ENCODE results near the gene LRPAP1. TPM values are rescaled to one million over a fixed set of nuclear protein-coding genes. Genes with fewer than 3 reads are reported as not detected.

The LRPAP1 gene
- total RNA-seq, 1 experiment from 2014 or later: 156 TPM

- no peak for DNase-seq (ENCODE audit: low read depth)
Measured at GRCh38 chr4:3473996-3474765, 58.0 kb downstream of the LRPAP1 start.

DNA sequence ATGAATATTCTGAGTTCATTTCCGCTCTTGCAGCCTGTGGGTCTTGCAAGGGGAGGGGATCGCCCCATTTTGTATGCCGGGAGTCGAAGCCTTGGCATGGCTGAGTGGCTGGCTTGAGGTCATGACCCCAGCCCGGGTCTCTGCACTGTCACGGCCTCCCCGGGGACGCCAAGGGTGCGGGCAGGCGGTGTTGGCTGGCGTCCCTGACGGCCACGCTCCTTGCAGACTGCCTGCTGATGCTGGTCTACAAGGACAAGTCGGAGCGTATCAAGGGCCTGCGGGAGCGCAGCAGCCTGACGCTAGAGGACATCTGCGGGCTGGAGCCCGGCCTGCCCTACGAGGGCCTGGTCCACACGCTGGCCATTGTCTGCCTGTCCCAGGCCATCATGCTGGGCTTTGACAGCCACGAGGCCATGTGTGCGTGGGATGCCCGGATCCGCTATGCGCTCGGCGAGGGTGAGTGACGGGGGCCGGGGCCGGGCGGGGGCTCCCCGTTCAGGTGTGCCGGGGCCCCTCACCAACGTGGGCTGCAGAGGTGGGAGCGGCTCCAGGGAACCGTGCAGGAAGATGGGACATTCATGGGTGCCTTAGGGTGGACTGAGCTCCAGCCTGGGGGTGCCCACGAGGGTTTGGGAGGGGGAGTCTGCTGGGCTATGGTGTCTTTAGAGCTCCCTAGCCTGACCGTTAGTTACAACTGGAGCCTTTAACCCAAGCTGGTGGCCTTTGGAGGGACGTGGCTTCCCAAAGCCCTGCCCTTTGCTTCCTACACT, 58.9 kb downstream of the LRPAP1 start:
- no peak for DNase-seq (ENCODE audit: low read depth)

GRCh38 chr4:3472411-3473141, 59.6 kb downstream of the LRPAP1 start:
- DNase-seq (ENCODE audit: low read depth): no peak

- DNase-seq (ENCODE audit: low read depth): no peak
Measured at GRCh38 chr4:3471886-3472285, 60.3 kb downstream of the LRPAP1 start.

DNA sequence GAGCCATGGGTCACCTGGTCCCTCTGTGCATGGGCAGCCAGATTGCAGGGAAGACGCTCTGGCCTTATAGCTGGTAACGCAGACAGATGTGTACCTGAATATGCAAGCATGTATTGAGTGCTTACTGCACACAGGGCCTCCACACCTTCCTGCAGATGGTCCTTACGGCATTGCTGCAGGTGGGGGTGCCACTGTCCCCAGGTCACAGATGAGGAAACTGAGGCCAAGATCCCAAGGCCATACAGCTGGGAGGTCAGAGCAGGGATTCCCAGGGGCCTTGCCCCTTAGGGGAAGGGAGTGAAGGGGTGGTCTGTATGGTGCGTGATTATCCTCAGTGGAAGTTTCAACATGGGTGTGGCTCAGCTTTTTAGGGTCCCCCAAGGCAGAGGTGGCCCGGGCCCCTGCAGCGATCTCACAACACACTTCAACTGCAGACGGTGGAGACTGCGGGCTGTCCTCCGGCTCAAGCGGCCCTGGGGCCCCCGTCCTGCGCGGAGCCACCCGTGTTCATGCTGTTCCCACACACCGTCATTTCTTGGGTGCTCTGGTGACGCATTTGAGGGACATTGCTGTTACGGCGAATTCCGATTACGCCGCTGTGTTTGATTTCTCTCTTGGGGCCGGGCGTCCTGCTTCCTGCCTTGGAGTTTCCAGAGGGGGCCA, 61.0 kb downstream of the LRPAP1 start:
- no peak for DNase-seq (ENCODE audit: low read depth)

- peak; percentile 31 for DNase-seq (ENCODE audit: low read depth)
Measured at GRCh38 chr4:3470244-3471097, 61.8 kb downstream of the LRPAP1 start.

DNA sequence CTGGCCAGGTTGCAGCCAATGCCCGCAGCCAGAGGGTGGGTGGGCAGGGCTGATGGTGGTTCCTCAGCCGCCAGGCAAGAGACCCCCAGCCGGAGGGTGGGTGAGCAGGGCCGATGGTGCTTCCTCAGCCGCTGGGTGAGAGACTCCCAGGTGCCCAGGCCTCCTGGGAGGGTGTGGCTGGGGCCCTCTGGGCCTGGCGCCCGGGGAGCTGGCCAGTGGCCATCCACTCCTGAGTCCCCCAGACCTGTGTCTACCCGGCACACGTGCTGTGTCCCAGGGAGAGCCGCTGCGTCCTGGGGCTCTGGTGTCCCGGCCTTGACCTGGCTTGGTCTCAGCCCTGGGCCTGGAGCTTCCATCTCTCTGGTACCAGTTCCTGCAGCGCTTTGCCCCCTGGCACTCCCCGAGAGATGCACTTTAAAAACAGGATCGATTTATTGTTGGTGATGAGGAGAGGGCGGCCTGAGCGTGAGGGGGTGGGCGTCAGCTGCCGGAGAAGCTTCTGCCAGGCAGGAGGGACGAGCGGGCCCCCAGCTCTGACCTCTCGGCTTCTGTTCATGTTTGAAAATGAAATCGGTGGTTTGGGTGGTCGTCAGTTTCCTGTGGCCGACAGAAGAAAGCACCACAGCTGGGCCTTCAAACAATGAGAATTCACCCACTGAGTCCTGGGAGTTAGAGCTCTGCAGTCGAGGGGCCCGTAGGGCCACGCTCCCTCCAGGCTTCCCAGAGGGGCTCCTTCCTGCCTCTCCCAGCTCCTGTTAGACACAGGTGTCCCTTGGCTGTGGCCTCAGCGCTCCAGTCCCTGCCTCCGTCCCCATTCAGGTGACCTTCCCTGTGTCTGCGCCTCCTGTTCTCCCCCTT, 62.6 kb downstream of the LRPAP1 start:
- no peak for DNase-seq (ENCODE audit: low read depth)

DNA sequence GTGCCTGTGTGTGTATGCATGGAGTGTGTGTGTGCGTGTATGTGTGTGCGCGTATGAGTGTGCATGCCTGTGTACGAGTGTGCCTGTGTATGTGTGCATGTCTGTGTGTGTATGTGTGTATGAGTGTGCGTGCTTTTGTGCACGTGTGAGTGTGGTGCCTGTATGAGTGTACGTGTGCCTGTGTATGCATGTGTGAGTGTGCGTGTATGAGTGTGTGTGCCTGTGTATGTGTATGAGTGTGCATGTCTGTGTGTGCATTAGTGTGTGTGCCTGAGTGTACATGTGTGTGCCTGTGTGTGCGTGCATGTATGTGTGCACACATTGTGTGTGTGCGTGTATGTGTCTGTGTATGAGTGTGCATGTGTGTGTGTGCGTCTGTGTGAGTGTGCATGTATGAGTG, 63.4 kb downstream of the LRPAP1 start:
- no peak for DNase-seq (ENCODE audit: low read depth)

DNA sequence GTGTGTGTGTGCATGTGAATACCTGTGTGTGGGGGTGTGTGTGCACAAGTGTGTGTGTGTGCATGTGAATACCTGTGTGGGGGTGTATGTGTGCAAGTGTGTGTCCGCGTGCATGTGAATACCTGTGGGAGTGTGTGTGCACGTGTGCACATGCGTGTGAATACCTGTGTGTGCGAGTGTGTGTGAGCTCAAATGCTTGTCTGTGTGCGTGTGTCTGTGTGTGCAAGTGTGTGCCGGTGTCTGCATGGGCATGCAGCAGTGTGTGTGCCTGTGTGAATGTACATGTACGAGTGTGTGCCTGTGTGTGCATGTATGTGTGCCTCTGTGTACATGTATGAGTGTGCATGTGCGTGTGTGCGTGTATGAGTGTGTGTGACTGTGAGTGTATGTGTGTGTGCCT, 64.1 kb downstream of the LRPAP1 start:
- DNase-seq (ENCODE audit: low read depth): no peak

DNA sequence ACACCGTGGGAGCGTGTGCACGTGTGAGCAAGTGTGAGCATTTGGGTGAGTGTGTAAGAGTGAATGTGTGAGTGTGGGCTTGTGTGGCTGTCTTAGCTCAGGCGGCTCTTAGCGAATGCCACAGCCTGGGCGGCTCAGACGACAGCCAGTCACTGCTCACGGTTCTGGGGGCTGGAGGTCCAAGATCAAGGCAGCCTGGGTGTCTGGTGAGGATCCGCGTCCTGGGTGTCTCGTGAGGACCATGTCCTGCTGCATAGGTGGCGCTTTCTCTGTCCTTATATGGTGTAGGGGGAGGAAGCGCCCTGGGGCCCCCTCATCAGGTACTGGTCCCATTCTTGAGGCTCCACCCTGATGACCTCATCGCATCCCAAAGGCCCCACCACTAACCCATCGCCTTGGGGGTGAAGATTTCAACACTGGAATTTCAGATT, 64.6 kb downstream of the LRPAP1 start:
- DNase-seq (ENCODE audit: low read depth): no peak

DNA sequence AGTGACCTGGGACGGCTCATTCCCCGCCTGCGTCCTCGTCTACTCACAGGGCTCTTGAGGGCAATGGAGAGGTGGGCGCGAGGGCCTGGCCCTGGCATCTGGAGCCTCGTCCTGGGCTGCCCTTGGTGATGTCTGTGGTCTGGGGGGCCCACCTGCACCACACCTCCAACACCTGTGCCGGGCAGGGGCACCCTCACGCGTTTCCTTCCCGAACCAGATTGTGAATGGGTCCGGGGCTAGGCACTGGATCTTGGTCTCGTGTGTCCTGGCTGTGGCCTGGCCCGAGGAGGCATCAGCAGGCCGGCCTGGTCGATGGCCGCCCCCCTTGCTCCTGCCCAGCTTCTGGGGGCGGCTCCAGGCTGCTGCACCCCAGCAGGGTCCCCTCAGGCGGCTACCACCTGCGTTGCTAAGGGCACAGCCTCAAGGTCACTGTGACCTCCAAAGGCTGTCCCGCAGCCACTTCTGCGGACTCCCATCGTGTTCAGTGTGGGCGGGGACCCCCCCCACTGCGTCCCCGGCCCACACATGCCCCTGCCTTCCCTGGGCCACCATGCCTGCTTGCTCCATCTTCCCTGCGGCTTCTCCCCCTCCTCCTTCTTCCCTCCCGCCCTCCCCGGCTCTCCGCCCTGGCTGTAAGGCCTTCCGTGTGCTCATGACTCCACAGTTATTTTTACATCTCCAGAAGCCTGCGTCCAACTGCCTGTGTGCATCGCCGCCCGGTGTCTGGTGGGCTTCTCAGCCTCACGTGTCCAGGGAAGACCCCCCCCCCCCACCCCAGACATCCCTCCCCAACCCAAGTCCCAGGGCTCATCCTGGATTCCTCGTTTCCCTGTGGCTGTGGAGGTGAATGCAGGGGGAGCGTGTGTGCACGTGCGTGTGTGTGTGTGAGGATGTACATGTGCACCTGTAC, 65.3 kb downstream of the LRPAP1 start:
- no peak for DNase-seq (ENCODE audit: low read depth)

- no peak for DNase-seq (ENCODE audit: low read depth)
Measured at GRCh38 chr4:3465698-3466671, 66.2 kb downstream of the LRPAP1 start.

- DNase-seq (ENCODE audit: low read depth): no peak
Measured at GRCh38 chr4:3464911-3465697, 67.1 kb downstream of the LRPAP1 start.

DNA sequence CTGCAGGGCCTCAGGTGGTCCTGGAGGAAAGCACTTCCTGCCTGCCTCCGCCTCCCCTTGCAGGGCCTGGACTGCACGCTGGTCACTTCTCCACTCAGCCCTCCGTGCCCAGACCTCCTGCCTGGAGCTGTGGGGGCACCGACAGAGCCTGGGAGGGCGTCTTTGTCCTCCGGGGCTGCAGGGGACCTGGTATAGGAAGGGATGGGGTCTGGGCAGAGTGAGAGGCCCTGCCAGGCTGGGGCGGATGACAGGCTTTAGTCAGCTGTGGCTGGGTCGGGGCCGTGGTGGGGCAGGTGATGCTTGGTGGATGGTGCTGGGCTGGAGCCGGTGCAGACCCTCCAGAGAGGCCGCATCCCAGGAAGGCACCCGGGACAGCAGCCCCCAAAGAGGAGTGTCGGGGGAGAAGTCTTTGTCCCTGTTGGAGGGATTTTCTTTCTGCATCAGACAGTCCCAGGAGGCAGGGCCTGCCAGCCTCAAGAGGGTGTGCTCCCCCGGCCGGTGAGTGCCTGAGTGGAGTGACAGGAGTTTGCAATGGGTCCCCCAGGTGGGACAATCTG, 67.8 kb downstream of the LRPAP1 start:
- DNase-seq (ENCODE audit: low read depth): no peak

DNA sequence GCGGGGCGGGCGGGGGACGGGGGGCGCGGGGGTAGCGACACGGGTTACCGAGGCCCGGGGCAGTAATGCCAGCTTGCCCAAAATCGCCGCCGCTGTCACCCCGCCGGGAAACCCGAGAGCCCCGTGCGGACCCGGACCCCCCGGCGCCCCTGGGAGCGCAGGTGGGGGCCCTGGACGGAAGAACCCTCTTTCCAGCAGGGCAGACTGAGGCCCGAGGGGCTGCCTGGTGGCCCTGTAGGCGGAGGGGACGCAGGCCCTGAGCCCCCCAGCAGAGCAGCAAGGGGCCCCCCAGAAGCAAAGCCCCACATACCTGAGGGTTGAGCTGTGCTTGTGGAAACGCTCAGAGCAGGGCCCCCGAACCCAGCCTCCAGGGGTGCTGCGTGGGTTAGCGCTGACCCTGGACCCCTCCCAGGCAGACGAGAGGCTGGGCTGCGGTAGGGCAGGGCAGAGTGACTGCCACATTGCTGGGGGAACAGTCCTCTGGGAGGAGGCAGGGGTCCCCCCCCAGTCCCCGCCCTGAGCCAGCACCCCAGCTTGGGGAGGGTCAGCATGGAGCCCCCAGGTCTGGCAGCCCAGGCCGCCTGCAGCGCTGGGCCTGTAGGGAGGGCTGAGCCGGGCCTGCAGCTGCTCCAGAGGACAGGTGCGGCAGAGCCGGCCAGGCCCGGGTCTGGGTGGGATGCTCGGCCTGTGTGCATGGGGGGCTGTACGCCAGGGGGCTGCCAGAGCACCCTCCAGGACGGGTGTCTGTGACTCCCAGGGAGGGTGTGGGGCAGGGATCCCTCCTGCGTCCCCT, 68.5 kb downstream of the LRPAP1 start:
- no peak for DNase-seq (ENCODE audit: low read depth)
